CD4-positive, alpha-beta T cell treated with Interferon alpha-2 for 1 hour (primary cell): ENCODE measurements around the gene TRIM72.
"Not testable (repeated sequence)": the region's sequence is repeated elsewhere in the genome, so short reads cannot be mapped to it uniquely, and the experiment has no call there.

Experiments used
- DNase-seq, 2 donors: peaks; one replicate each; pipeline ENCODE4 v3.0.0-alpha.2; 2020 to 2022

The TRIM72 gene

GRCh38 chr16:31213877-31214707 lies at the start of gene TRIM72:
Gene TRIM72, plus strand, starts transcription at chr16:31214119. Its CDS starts 620 bp downstream, at chr16:31214739.
- no peak for DNase-seq

GRCh38 chr16:31167315-31167714 lies 46.6 kb upstream of the TRIM72 start:
- DNase-seq, result no peak

GRCh38 chr16:31168848-31169247 lies 45.1 kb upstream of the TRIM72 start:
- DNase-seq, result no peak

- not testable (repeated sequence) for DNase-seq
These were observed 43.9 kb upstream of the TRIM72 start for GRCh38 chr16:31170048-31170447.

GRCh38 chr16:31177136-31177535 lies 36.8 kb upstream of the TRIM72 start:
- DNase-seq, result peak; percentile 22 to 65

GRCh38 chr16:31179219-31179746 lies 34.6 kb upstream of the TRIM72 start:
- no peak for DNase-seq

- peak; percentile 89 to 94 for DNase-seq
These were observed 34.0 kb upstream of the TRIM72 start, which contains the start of gene FUS for GRCh38 chr16:31179747-31180459. Gene FUS, plus strand, starts transcription at chr16:31180139. Its CDS starts 76 bp downstream, at chr16:31180215.

GRCh38 chr16:31181102-31181830 lies 32.7 kb upstream of the TRIM72 start:
- DNase-seq, result peak in 1 of 2 donors; percentile 34

GRCh38 chr16:31182391-31182790 lies 31.5 kb upstream of the TRIM72 start:
- DNase-seq, result peak in 1 of 2 donors; percentile 10

GRCh38 chr16:31183432-31184428 lies 30.2 kb upstream of the TRIM72 start:
- no peak for DNase-seq

- DNase-seq, result no peak
These were observed 29.0 kb upstream of the TRIM72 start for GRCh38 chr16:31184888-31185287.

- no peak for DNase-seq
These were observed 28.6 kb upstream of the TRIM72 start for GRCh38 chr16:31185339-31185738.

GRCh38 chr16:31186176-31186575 lies 27.7 kb upstream of the TRIM72 start:
- no peak for DNase-seq

GRCh38 chr16:31186930-31187807 lies 26.8 kb upstream of the TRIM72 start:
- no peak for DNase-seq

GRCh38 chr16:31187808-31188189 lies 26.1 kb upstream of the TRIM72 start:
- no peak for DNase-seq

GRCh38 chr16:31188450-31189411 lies 25.2 kb upstream of the TRIM72 start:
- DNase-seq, result no peak

- DNase-seq, result no peak
These were observed 24.5 kb upstream of the TRIM72 start for GRCh38 chr16:31189412-31189778.

GRCh38 chr16:31190061-31190460 lies 23.9 kb upstream of the TRIM72 start:
- no peak for DNase-seq

- DNase-seq, result no peak
These were observed 23.0 kb upstream of the TRIM72 start for GRCh38 chr16:31190818-31191444.
